Cardiac fibroblast (primary cell): ENCODE results near the gene DTX4.

Experiments used
- DNase-seq, 2 donors: peaks; one replicate each; pipeline versions ENCODE4 v3.0.0 to v3.0.0-alpha.2; 2010; ENCODE audit warnings: low read depth in 2 of 2
- H3K4me3 ChIP-seq, 2 donors: replicated peaks in 1 of 2; 1 replicate in 1 of 2; 2 replicates in 1 of 2; pipeline ENCODE4 v1.5.1; 2011; ENCODE audit warnings: low read depth in 2 of 2, low read length in 2 of 2, mild to moderate bottlenecking in 2 of 2, moderate library complexity in 1 of 2
- CTCF ChIP-seq: IDR thresholded peaks from one replicate; pipeline ENCODE4 v1.5.1; 2011; ENCODE audit warnings: low read depth, mild to moderate bottlenecking, low read length, inconsistent platforms

Gene DTX4

GRCh38 chr11:59199546-59200422 lies 27.9 kb downstream of the DTX4 start:
- no peak for TF ChIP-seq CTCF
- no peak for DNase-seq
- H3K4me3 ChIP-seq: no peak overlapping the region

GRCh38 chr11:59200423-59200746 lies 28.5 kb downstream of the DTX4 start:
- no peak for DNase-seq
- no peak overlapping the region for H3K4me3 ChIP-seq
- TF ChIP-seq CTCF: no peak

GRCh38 chr11:59201353-59201752 lies 29.4 kb downstream of the DTX4 start:
- peak; percentile 10 for TF ChIP-seq CTCF
- no peak for DNase-seq
- no peak overlapping the region for H3K4me3 ChIP-seq

- no peak for TF ChIP-seq CTCF
- no peak for DNase-seq
- H3K4me3 ChIP-seq: no peak overlapping the region
Measured at GRCh38 chr11:59204746-59205145, 32.8 kb downstream of the DTX4 start.

GRCh38 chr11:59205648-59206047 lies 33.7 kb downstream of the DTX4 start:
- no peak overlapping the region for H3K4me3 ChIP-seq
- no peak for TF ChIP-seq CTCF
- no peak for DNase-seq

- DNase-seq: peak; percentile 51 to 54
- H3K4me3 ChIP-seq: no peak overlapping the region
- peak; percentile 69 for TF ChIP-seq CTCF
Measured at GRCh38 chr11:59206635-59207034, 34.7 kb downstream of the DTX4 start.
